Neural progenitor cell (in vitro differentiated cells): ENCODE data around the gene MDM4. TPM values are rescaled to one million over a fixed set of nuclear protein-coding genes. Genes with fewer than 3 reads are reported as not detected.

Experiments used
- DNase-seq: peaks from one replicate; pipeline ENCODE4 v3.0.0-alpha.2; 2016; ENCODE audit warnings: low spot score
- H2AFZ ChIP-seq: fragments of 200-600 bp; sonication (generic); replicated peaks from 2 replicates; pipeline ENCODE4 v1.6.1; 2016; ENCODE audit warnings: antibody characterized with exemption
- H3F3A ChIP-seq: fragments of 200-600 bp; sonication (generic); 2 replicates; pipeline ENCODE4 v1.6.1; 2016; ENCODE audit warnings: antibody characterized with exemption, low read depth
- H3K27ac ChIP-seq: fragments of 200-600 bp; sonication (generic); 2 replicates; pipeline ENCODE4 v1.5.1; 2016; ENCODE audit warnings: mild to moderate bottlenecking
- H3K27me3 ChIP-seq: fragments of 200-600 bp; sonication (generic); 2 replicates; pipeline ENCODE4 v1.6.1; 2016; ENCODE audit warnings: mild to moderate bottlenecking, moderate library complexity
- H3K36me3 ChIP-seq: fragments of 200-600 bp; sonication (generic); 2 replicates; pipeline ENCODE4 v1.5.1; 2016
- H3K4me1 ChIP-seq: fragments of 200-600 bp; sonication (generic); 2 replicates; pipeline ENCODE4 v1.6.1; 2016; ENCODE audit warnings: mixed run types
- H3K4me2 ChIP-seq: fragments of 200-600 bp; sonication (generic); 2 replicates; pipeline ENCODE4 v1.6.1; 2016
- H3K4me3 ChIP-seq: fragments of 200-600 bp; sonication (generic); 2 replicates; pipeline ENCODE4 v1.5.1; 2016
- H3K79me2 ChIP-seq: fragments of 200-600 bp; sonication (generic); 2 replicates; pipeline ENCODE4 v1.6.1; 2016; ENCODE audit warnings: low read depth
- H3K9ac ChIP-seq: fragments of 200-600 bp; sonication (generic); 2 replicates; pipeline ENCODE4 v1.6.1; 2016
- H3K9me3 ChIP-seq: fragments of 200-600 bp; sonication (generic); 2 replicates; pipeline ENCODE4 v1.5.1; 2016; ENCODE audit warnings: low read depth
- H4K20me1 ChIP-seq: fragments of 200-600 bp; sonication (generic); 2 replicates; pipeline ENCODE4 v1.6.1; 2016; ENCODE audit warnings: low read depth
- H3K27ac Mint-ChIP-seq: 3 replicates; pipeline ENCODE4 v1.8.0; 2021; ENCODE audit warnings: mixed read lengths
- H3K27me3 Mint-ChIP-seq: 2 replicates; pipeline ENCODE4 v1.8.0; 2022; ENCODE audit warnings: low read depth, mild to moderate bottlenecking, inconsistent platforms, moderate library complexity, mixed read lengths; ENCODE audit not compliant: insufficient read depth
- H3K36me3 Mint-ChIP-seq: 3 replicates; pipeline ENCODE4 v1.8.0; 2021; ENCODE audit warnings: mixed read lengths
- H3K4me1 Mint-ChIP-seq: 3 replicates; pipeline ENCODE4 v1.8.0; 2021; ENCODE audit warnings: mixed read lengths
- H3K4me3 Mint-ChIP-seq: 3 replicates; pipeline ENCODE4 v1.8.0; 2021; ENCODE audit warnings: mild to moderate bottlenecking, moderate library complexity, mixed read lengths
- H3K9me3 Mint-ChIP-seq: 3 replicates; pipeline ENCODE4 v1.8.0; 2020; ENCODE audit warnings: mixed read lengths
- CTCF ChIP-seq: fragments of 200-600 bp; sonication (generic); IDR thresholded peaks from 2 replicates; pipeline ENCODE4 v1.5.1; 2017; ENCODE audit warnings: antibody characterized with exemption, mild to moderate bottlenecking
- EZH2 ChIP-seq: fragments of 200-600 bp; sonication (generic); IDR thresholded peaks from 2 replicates; pipeline ENCODE4 v1.6.1; 2017; ENCODE audit warnings: antibody characterized with exemption, mild to moderate bottlenecking, moderate library complexity
- EZH2phosphoT487 ChIP-seq: fragments of 200-600 bp; sonication (generic); IDR thresholded peaks from 2 replicates; pipeline ENCODE4 v1.6.1; 2017; ENCODE audit warnings: antibody characterized with exemption
- total RNA-seq: library from RNA; depleted of rRNA; stranded (reverse); fragments of >200 nt; gene quantifications from 2 replicates; pipeline ENCODE4 v1.2.3, GENCODE V29; 2015; ENCODE audit warnings: low replicate concordance

Gene MDM4
- total RNA-seq, 1 donor from 2014 or later: 72.9 TPM

GRCh38 chr1:204476563-204476962 lies 39.6 kb upstream of the MDM4 start:
- peak; percentile 18 for TF ChIP-seq CTCF
- no peak for TF ChIP-seq EZH2phosphoT487
- peak overlapping the region; percentile 39 for H3K27ac Mint-ChIP-seq
- peaks cover 5% of the 10 kb centered on the region for H3K27me3 Mint-ChIP-seq

GRCh38 chr1:204477036-204477740 lies 39.0 kb upstream of the MDM4 start:
- H3K9me3 ChIP-seq: no peaks in the 10 kb centered on the region
- DNase-seq: no peak
- no peak overlapping the region for H3K27ac ChIP-seq
- no peak overlapping the region for H3K4me2 ChIP-seq
- peaks cover 76% of the 10 kb centered on the region for H3K79me2 ChIP-seq
- no peaks in the 10 kb centered on the region for H3K36me3 ChIP-seq
- H3K9ac ChIP-seq: no peak overlapping the region
- Mint-ChIP-seq H3K4me1 (peaks cover 59% of the 10 kb centered on the region), H3K4me3 (peak overlapping the region; percentile 63), H3K9me3 (peaks cover 6% of the 10 kb centered on the region), H3K36me3 (peaks cover 45% of the 10 kb centered on the region), H3K27ac (peak overlapping the region; percentile 73), H3K27me3 (peaks cover 5% of the 10 kb centered on the region)
- H3K4me3 ChIP-seq: no peak overlapping the region
- peaks cover 14% of the 10 kb centered on the region for H3F3A ChIP-seq
- TF ChIP-seq EZH2phosphoT487 (no peak), CTCF (no peak), EZH2 (no peak)
- peaks cover 29% of the 10 kb centered on the region for H3K4me1 ChIP-seq
- H2AFZ ChIP-seq: no peak overlapping the region
- no peaks in the 10 kb centered on the region for H3K27me3 ChIP-seq
- peaks cover 44% of the 10 kb centered on the region for H4K20me1 ChIP-seq

More at GRCh38 chr1:204476563-204476962, 39.6 kb upstream of the MDM4 start:
- Mint-ChIP-seq H3K4me3 (no peak overlapping the region), H3K36me3 (peaks cover 49% of the 10 kb centered on the region), H3K4me1 (peaks cover 53% of the 10 kb centered on the region), H3K9me3 (peaks cover 6% of the 10 kb centered on the region)
- H3K36me3 ChIP-seq: no peaks in the 10 kb centered on the region
- no peak overlapping the region for H3K4me3 ChIP-seq
- peaks cover 26% of the 10 kb centered on the region for H3K4me1 ChIP-seq
- no peaks in the 10 kb centered on the region for H3K9me3 ChIP-seq
- no peaks in the 10 kb centered on the region for H3K27me3 ChIP-seq
- no peak overlapping the region for H2AFZ ChIP-seq
- no peak for DNase-seq
- peaks cover 76% of the 10 kb centered on the region for H3K79me2 ChIP-seq
- peaks cover 38% of the 10 kb centered on the region for H4K20me1 ChIP-seq
- H3K27ac ChIP-seq: no peak overlapping the region
- no peak overlapping the region for H3K4me2 ChIP-seq
- no peak overlapping the region for H3K9ac ChIP-seq
- peaks cover 8% of the 10 kb centered on the region for H3F3A ChIP-seq

- Histone ChIP-seq H4K20me1 (peaks cover 51% of the 10 kb centered on the region), H3K9ac (no peak overlapping the region), H3K27me3 (no peaks in the 10 kb centered on the region), H2AFZ (no peak overlapping the region), H3K4me1 (peaks cover 29% of the 10 kb centered on the region), H3K27ac (no peak overlapping the region), H3K36me3 (no peaks in the 10 kb centered on the region), H3K4me3 (no peak overlapping the region), H3K4me2 (no peak overlapping the region), H3F3A (peaks cover 18% of the 10 kb centered on the region), H3K9me3 (no peaks in the 10 kb centered on the region), H3K79me2 (peaks cover 68% of the 10 kb centered on the region)
- Mint-ChIP-seq H3K27me3 (peaks cover 5% of the 10 kb centered on the region), H3K4me3 (no peak overlapping the region), H3K4me1 (peaks cover 62% of the 10 kb centered on the region), H3K27ac (peak overlapping the region; percentile 73), H3K9me3 (peaks cover 3% of the 10 kb centered on the region), H3K36me3 (peaks cover 40% of the 10 kb centered on the region)
- no peak for DNase-seq
- TF ChIP-seq EZH2 (no peak), CTCF (peak; percentile 10)
Observed at GRCh38 chr1:204478172-204478899, 37.9 kb upstream of the MDM4 start.
